ENCODE measurements around the gene RSRC1.
"Not testable (repeated sequence)": the region's sequence is repeated elsewhere in the genome, so short reads cannot be mapped to it uniquely, and the experiment has no call there.

The RSRC1 gene

GRCh38 chr3:158109804-158110657 lies at the start of gene RSRC1:
Gene RSRC1, plus strand, starts transcription at chr3:158110089. Its CDS starts 12,016 bp downstream, at chr3:158122105.
- H3K4me3 ChIP-seq (ENCODE audit: low read depth, low read length): peak within 1 kb of the TSS; percentile 89

DNA sequence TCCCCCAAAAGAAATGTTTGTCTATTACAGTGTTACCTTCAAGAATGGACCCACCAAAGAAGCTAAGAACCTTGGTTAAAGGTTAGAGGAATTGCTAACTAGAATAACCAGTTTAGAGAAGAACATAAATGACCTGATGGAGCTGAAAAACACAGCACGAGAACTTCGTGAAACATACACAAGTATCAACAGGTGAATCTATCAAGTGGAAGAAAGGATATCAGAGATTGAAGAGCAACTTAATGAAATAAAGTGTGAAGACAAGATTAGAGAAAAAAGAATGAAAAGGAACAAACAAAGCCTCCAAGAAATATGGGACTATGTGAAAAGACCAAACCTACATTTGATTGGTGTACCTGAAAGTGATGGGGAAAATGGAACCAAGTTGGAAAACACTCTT lies 44.3 kb upstream of the RSRC1 start:
- not testable (repeated sequence) for H3K4me3 ChIP-seq (ENCODE audit: low read depth, low read length)

- H3K4me3 ChIP-seq (ENCODE audit: low read depth, low read length): no peak overlapping the region
Measured at GRCh38 chr3:158072790-158073189, 37.1 kb upstream of the RSRC1 start.

DNA sequence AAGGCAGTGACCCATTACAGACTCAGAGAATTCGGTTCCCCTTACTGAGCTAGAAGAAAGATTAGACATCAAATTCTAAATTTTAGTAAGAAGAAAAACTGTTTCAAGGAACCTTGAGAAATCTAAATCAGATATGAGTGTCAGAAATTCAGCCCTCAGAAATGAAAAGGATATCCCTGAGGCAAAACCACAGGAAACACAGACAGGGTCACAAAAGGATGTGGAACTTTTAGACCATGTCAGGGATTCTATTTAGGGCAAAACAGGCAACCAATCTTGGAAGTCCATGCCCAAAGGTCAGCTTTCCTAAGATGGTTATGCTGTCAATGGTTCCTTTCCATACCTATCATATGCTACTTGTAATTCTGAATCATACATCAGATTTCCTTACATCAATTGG lies 35.3 kb upstream of the RSRC1 start:
- H3K4me3 ChIP-seq (ENCODE audit: low read depth, low read length): no peak overlapping the region

DNA sequence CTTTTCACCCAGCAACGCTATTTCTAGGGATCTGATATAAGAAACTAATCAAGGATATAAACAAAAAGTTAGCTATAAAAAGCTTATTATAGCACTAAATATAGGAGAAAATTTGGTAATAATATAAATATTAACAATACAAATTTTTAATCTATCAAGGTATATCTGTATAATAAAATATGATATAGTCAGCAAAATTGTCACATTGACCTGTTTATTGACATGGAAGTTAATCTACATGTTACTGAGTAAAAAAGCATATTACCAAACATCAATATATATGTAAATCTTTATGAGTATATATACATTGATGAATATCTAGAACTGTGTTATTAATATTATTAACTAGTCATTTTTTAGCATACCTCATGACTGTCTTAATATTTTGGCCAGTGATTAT lies 30.3 kb upstream of the RSRC1 start:
- no peak overlapping the region for H3K4me3 ChIP-seq (ENCODE audit: low read depth, low read length)

- no peak overlapping the region for H3K4me3 ChIP-seq (ENCODE audit: low read depth, low read length)
Measured at GRCh38 chr3:158084651-158085050, 25.2 kb upstream of the RSRC1 start.

- no peak overlapping the region for H3K4me3 ChIP-seq (ENCODE audit: low read depth, low read length)
Measured at GRCh38 chr3:158085358-158085757, 24.5 kb upstream of the RSRC1 start.

GRCh38 chr3:158085931-158086330 lies 24.0 kb upstream of the RSRC1 start:
- no peak overlapping the region for H3K4me3 ChIP-seq (ENCODE audit: low read depth, low read length)

GRCh38 chr3:158086361-158086760 lies 23.5 kb upstream of the RSRC1 start:
- H3K4me3 ChIP-seq (ENCODE audit: low read depth, low read length): no peak overlapping the region

GRCh38 chr3:158086776-158087175 lies 23.1 kb upstream of the RSRC1 start:
- H3K4me3 ChIP-seq (ENCODE audit: low read depth, low read length): no peak overlapping the region

DNA sequence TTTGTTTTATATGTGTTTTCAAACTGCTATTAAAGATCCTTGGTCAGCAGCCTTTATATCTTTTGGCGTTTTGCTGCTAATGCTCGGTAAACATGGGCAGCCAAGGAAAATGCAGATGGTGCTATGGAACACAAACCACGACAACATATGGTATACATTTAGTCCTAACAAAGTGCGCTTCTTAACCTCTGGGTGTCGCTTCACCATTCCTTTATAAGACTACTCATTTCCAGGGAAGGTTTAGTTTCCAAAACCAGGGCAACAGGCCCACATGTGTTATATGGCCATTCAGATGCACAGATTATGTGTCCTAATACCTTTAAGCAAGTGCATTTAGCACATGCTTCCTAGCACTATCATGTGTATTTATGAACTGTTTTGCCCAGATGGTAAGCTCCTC lies 18.4 kb upstream of the RSRC1 start:
- H3K4me3 ChIP-seq (ENCODE audit: low read depth, low read length): no peak overlapping the region

DNA sequence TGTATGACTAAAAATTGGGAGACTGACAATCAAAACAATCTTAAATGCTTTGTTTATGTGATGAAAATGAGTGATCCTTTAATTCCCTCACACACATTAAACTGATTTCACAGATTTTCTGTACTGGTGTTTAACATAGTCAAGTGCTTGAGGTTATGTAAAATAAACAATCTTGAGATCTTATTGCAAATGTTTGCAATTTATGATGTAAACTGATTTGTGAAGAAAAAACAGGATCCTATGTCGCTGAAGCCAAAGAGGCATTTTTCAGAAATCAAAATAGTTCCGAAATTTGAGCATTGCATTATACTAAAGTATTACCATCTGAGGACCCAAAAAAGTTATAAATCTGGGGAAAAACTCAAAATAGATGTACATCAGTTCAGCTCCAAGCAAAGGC lies 16.4 kb upstream of the RSRC1 start:
- no peak overlapping the region for H3K4me3 ChIP-seq (ENCODE audit: low read depth, low read length)

GRCh38 chr3:158094235-158095110 lies 15.4 kb upstream of the RSRC1 start:
- peak overlapping the region; percentile 39 for H3K4me3 ChIP-seq (ENCODE audit: low read depth, low read length)

GRCh38 chr3:158095111-158095813 lies 14.6 kb upstream of the RSRC1 start:
- H3K4me3 ChIP-seq (ENCODE audit: low read depth, low read length): no peak overlapping the region

DNA sequence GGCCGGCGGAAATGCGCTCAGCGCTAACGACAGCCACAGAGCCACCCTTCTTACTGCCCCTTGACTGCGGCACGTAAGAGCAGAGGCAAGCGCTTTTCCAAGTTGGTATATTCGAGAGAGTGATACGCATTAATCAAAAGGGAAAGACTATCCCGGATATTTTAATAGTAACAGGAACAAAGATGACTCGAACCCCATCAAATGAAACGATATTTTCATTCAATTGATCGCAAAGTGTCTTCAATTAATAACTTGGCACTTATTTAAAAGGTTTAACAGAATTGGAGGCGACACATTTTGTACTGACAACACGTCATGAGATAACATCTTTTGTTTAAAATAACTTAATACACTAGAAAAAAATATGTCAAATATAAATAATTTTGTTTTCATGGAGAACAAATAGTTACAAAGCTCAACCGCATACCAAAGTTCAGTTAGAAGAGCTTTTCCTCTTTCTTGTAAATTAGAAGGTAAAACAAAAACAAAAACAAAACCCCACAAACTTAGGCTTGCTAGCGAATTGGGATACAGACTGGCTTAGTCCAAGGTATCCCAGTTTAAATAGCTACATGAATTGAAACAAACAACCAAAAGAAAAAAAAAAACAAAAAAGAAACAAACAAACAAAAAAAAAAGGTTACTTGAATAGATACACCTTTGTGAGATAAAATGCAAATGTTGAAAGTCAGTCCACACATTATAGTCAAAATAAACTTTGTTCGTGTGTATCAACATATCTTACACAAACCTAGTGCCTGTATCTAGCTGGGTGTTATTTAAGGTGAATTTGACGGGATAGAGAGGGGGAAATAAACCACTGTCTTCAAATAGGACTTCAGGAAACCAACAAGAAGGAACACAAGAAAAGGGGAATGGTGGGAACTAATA lies 13.8 kb upstream of the RSRC1 start:
- H3K4me3 ChIP-seq (ENCODE audit: low read depth, low read length): no peak overlapping the region

- peak overlapping the region; percentile 88 for H3K4me3 ChIP-seq (ENCODE audit: low read depth, low read length)
Measured at GRCh38 chr3:158097081-158097592, 12.8 kb upstream of the RSRC1 start.

DNA sequence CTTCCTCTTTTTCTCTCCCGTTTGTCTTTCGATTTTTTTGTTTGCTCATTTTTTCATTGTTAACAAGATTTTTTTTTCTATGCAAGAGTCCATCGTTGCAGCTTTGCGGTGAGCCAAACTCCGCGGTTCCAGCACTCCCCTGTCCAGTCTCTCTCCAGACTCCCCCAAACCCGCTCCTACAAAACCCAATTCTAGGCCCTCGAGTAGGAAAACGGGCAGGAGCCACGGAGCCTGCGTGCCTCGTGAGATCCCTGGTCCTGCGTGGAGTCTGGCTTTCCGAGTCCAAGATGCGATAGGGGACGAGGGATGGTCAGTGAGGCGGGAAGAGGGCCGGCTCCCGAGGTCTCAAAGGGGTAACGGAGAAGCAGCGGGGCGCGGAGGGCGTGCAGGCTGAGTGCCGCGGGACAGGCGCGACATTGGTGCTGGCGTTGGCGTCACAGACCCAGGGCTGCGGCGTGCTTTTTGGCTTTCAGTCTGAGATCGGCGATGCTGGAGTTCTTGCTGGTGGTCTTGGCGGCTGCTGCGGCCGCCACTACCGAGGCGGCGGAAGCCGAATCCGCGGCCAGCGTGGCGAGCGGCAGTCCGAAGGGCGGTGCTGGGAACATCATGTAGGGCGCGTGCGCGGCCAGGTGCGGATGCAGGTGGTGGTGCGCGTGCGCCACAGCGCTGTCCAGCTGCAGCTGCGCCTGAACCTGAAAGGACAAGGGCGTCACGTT lies 12.1 kb upstream of the RSRC1 start:
- H3K4me3 ChIP-seq (ENCODE audit: low read depth, low read length): peak overlapping the region; percentile 88

- H3K4me3 ChIP-seq (ENCODE audit: low read depth, low read length): peak overlapping the region; percentile 88
Measured at GRCh38 chr3:158098309-158098639, 11.6 kb upstream of the RSRC1 start.

DNA sequence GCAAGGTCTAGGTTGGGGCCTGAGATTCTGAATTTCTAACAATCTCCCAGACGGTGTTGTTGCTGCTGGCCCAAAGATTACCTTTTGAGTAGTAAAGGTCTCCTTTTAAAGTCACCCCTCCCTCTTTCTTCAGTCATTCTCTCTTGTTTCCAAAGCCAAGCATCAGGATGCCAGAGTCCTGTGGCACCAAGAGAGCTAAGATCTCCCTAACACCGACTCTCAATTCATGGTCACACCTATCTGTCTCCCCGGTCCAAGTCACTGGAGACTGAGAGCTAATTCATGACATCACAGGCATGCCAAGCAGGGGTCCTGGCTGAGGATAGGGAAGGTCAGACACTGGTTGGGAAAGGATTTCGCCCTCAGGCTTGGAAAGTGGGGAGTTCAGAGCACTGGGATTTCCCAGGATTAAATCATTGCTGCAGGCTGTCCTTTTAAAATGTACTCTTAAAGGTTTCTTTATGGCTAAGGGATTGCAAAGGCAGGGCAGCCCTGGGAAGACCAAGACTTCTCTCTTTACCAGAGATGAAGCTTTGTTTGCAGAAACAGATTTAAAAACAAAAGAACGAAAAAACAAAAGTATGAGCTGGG lies 11.0 kb upstream of the RSRC1 start:
- H3K4me3 ChIP-seq (ENCODE audit: low read depth, low read length): no peak overlapping the region

All from iPS-11a (cell line).